Measurements from ENCODE around the gene SMG1. TPM values are rescaled to one million over a fixed set of nuclear protein-coding genes. Genes with fewer than 3 reads are reported as not detected.

Gene SMG1
- total RNA-seq, 1 donor from 2014 or later: 79.5 TPM

DNA sequence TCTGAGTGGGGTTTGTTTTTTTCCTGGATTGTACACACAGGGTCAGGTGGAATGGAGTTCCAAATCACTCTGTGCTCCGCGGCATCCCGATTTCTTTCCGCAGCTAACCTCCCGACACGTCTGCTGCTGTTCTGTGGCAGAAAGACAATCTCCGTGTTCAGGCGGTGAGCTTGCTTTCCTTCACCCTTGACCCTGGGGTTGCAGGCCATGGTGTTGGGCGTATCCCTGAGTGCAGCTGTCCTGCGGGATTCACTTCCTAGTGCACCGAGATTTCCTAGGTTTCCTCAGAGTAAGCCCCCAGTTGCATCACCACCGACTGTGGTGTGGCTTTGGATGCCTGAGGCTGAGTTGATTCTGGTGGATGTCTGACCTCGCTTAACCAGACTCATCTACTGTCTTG, 117.0 kb downstream of the SMG1 start:
- intact Hi-C loops (cut with DNase I): no loop called here
- H3K4me1 ChIP-seq: peaks cover 9% of the 10 kb centered on the region
- no peaks in the 10 kb centered on the region for H3K27me3 ChIP-seq
- peaks cover 68% of the 10 kb centered on the region for H3K36me3 ChIP-seq
- ATAC-seq (no peak), DNase-seq (no peak)
- TF ChIP-seq, protein P1, sequence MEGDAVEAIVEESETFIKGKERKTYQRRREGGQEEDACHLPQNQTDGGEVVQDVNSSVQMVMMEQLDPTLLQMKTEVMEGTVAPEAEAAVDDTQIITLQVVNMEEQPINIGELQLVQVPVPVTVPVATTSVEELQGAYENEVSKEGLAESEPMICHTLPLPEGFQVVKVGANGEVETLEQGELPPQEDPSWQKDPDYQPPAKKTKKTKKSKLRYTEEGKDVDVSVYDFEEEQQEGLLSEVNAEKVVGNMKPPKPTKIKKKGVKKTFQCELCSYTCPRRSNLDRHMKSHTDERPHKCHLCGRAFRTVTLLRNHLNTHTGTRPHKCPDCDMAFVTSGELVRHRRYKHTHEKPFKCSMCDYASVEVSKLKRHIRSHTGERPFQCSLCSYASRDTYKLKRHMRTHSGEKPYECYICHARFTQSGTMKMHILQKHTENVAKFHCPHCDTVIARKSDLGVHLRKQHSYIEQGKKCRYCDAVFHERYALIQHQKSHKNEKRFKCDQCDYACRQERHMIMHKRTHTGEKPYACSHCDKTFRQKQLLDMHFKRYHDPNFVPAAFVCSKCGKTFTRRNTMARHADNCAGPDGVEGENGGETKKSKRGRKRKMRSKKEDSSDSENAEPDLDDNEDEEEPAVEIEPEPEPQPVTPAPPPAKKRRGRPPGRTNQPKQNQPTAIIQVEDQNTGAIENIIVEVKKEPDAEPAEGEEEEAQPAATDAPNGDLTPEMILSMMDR (IDR thresholded peaks at IDR 0.05): no peak
- no peaks in the 10 kb centered on the region for H3K9me3 ChIP-seq
- H3K27ac ChIP-seq: no peak overlapping the region
- H3K4me3 ChIP-seq: no peak overlapping the region

DNA sequence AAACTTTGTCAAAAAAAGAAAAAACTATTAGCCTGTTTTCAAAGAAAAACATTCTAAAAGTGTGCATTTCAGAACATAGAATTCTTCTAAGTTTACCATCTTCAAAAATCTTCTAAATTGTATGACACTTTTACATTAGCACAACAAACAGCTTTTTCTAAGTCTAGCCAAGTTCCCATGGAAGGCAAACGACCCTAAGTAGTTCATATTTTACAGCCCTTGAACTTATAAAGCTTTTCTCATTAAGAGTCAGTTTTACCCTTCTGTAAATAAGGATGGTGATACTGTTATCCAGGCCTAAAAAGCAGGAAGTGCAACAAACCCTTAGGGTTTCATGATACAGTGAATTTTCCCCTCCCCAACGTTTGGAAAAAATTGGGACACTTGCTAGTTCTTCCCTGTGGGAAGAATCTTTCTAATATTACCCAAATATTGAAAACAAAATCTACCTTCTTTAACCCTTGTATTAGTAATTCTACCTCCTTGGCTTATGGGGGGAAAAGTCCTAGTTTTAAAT, 120.9 kb downstream of the SMG1 start:
- DNase-seq (no peak), ATAC-seq (no peak)
- no peak overlapping the region for H3K27ac ChIP-seq
- no peaks in the 10 kb centered on the region for H3K27me3 ChIP-seq
- intact Hi-C loops (cut with DNase I): no loop called here
- no peaks in the 10 kb centered on the region for H3K9me3 ChIP-seq
- no peak overlapping the region for H3K4me3 ChIP-seq
- peaks cover 37% of the 10 kb centered on the region for H3K36me3 ChIP-seq
- H3K4me1 ChIP-seq: peaks cover 23% of the 10 kb centered on the region
- TF ChIP-seq, protein P1 (IDR thresholded peaks at IDR 0.05): no peak

DNA sequence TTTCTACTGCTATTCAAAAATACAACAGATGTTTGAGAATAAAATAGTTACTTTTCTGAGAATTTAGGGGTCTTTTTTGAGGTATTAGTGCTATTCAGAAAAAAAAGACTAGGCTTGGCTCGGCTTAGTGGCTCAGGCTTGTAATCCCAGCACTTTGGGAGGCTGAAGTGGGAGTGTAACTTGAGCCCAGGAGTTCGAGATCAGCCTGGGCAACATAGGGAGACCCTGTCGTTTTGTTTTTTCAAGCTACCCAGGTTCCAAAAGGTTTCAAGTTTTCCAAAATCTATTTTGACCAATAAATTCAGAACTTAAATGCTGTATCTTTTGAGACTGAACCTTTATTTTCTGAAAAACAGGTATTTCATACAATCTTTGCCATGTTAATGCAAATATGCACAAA, 121.7 kb downstream of the SMG1 start:
- no peak for ATAC-seq
- H3K27ac ChIP-seq: peak overlapping the region; percentile 58
- H3K9me3 ChIP-seq: no peaks in the 10 kb centered on the region
- peaks cover 29% of the 10 kb centered on the region for H3K4me1 ChIP-seq
- peaks cover 29% of the 10 kb centered on the region for H3K36me3 ChIP-seq
- intact Hi-C loops (cut with DNase I): no loop called here
- DNase-seq: no peak
- H3K4me3 ChIP-seq: no peak overlapping the region
- H3K27me3 ChIP-seq: no peaks in the 10 kb centered on the region
- TF ChIP-seq, protein P1 (IDR thresholded peaks at IDR 0.05): no peak

DNA sequence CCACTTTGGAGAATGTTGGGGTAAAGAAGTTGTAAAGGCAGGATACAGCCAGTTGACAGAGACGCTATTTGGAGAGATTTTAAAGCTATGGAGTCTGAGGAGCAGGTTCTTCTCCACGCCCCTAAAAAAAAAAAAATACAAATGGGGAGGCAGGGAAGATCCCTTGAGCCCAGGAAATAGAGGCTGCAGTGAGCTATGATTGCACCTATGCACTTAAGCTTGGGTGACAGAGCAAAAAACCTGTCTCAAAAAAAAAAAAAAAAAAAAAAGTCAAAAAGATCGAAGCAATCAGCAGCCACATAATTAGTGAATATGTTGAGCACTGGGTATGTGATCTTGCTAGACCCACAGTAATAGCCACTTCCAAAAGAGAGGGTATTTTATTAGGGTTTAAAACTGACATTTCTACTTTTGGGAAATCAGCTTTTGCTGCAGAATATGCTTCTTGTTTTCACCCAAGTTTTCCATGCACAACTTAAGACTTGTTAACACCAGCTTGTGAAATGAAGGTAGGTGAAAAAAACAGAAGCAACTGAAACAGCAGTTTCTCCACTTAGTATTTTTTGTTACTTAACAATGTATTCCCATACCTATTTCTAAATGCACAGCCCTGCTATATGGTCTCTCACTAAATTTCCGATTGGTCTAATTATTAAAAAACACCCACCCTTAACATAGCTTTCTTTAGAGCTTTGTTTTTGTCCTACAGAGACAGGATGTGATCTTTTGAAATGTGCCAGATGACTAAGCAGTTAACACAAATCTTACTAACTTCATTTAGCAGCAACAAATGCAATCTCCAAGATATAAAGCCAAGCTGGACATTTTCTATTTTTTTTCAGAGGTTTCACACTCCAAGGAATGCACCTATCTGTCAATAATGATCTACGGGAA, 122.4 kb downstream of the SMG1 start:
- H3K4me1 ChIP-seq: peaks cover 36% of the 10 kb centered on the region
- no peak overlapping the region for H3K4me3 ChIP-seq
- H3K27me3 ChIP-seq: no peaks in the 10 kb centered on the region
- no peaks in the 10 kb centered on the region for H3K9me3 ChIP-seq
- H3K36me3 ChIP-seq: peaks cover 22% of the 10 kb centered on the region
- peak overlapping the region; percentile 58 for H3K27ac ChIP-seq
- no peak for ATAC-seq
- TF ChIP-seq, protein P1 (IDR thresholded peaks at IDR 0.05): no peak
- intact Hi-C loops (cut with DNase I): no loop called here
- no peak for DNase-seq

DNA sequence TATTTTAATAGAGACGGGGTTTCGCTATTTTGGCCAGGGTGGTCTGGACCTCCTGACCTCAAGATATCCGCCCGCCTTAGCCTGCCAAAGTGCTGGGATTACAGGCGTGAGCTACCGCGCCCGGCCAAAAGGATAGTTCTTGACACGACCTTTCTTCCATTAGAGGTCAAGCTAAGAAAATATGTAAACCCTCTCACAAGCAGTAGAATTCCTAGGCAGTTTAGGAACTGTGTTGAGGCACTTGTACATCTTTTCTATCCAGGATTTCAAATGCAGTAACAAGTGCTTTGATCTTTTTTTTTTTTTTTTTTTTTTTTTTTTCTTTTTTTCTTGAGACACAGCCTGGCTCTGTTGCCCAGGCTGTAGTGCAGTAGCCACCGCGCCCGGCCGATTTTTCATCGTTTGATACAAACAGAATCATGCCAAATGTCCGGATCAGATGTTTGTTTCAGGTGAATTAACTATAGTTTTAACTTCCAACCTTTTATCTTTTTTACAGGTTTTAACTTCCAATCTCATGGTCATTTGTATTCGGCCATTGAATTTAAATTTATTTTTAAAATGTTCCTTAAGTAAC, 123.4 kb downstream of the SMG1 start:
- H3K4me3 ChIP-seq: no peak overlapping the region
- H3K27me3 ChIP-seq: no peaks in the 10 kb centered on the region
- H3K36me3 ChIP-seq: peaks cover 13% of the 10 kb centered on the region
- intact Hi-C loops (cut with DNase I): no loop called here
- H3K9me3 ChIP-seq: no peaks in the 10 kb centered on the region
- H3K4me1 ChIP-seq: peaks cover 39% of the 10 kb centered on the region
- H3K27ac ChIP-seq: no peak overlapping the region
- TF ChIP-seq, protein P1 (IDR thresholded peaks at IDR 0.05): no peak
- ATAC-seq: no peak
- no peak for DNase-seq
